Neural cell (in vitro differentiated cells): ENCODE results near the gene PTCD2. TPM values are rescaled to one million over a fixed set of nuclear protein-coding genes. Genes with fewer than 3 reads are reported as not detected.

Experiments
- H2AFZ ChIP-seq: fragments of 200-600, 300-800 bp; sonication (generic), shearing (Covaris generic); 2 replicates; pipeline ENCODE4 v1.6.0; 2014; ENCODE audit warnings: low read depth, mild to moderate bottlenecking, antibody characterized with exemption, low read length, moderate library complexity
- H3F3A ChIP-seq: fragments of 200-600 bp; shearing (Covaris generic); 2 replicates; pipeline ENCODE4 v1.6.1; 2016; ENCODE audit warnings: mild to moderate bottlenecking, moderate library complexity, mixed read lengths, antibody characterized with exemption, low read length; ENCODE audit not compliant: insufficient read depth, poor library complexity, severe bottlenecking
- H3K27ac ChIP-seq: fragments of 200-600, 300-800 bp; sonication (generic), shearing (Covaris generic); 2 replicates; pipeline ENCODE4 v1.5.1; 2014; ENCODE audit warnings: mild to moderate bottlenecking, low read length, moderate library complexity
- H3K27me3 ChIP-seq: fragments of 300-800, 200-600 bp; sonication (generic), shearing (Covaris generic); 2 replicates; pipeline ENCODE4 v1.6.0; 2014; ENCODE audit warnings: mild to moderate bottlenecking, low read depth, low read length, moderate library complexity; ENCODE audit not compliant: insufficient read depth
- H3K36me3 ChIP-seq: fragments of 300-800, 200-600 bp; sonication (generic), shearing (Covaris generic); 2 replicates; pipeline ENCODE4 v1.5.1; 2014; ENCODE audit warnings: mild to moderate bottlenecking, antibody characterized with exemption, low read length, moderate library complexity; ENCODE audit not compliant: insufficient read depth
- H3K4me2 ChIP-seq: fragments of 300-800, 200-600 bp; sonication (generic), shearing (Covaris generic); 2 replicates; pipeline ENCODE4 v1.6.0; 2014; ENCODE audit warnings: mild to moderate bottlenecking, low read length
- H3K4me3 ChIP-seq: fragments of 300-800, 200-600 bp; sonication (generic), shearing (Covaris generic); 2 replicates; pipeline ENCODE4 v1.5.1; 2014; ENCODE audit warnings: mild to moderate bottlenecking, low read length, moderate library complexity
- H3K79me2 ChIP-seq: fragments of 200-600 bp; shearing (Covaris generic); replicated peaks from 2 replicates; pipeline ENCODE4 v1.6.0; 2014; ENCODE audit warnings: mild to moderate bottlenecking, low read length, moderate library complexity; ENCODE audit not compliant: insufficient read depth
- H3K9ac ChIP-seq: fragments of 300-800, 200-600 bp; sonication (generic), shearing (Covaris generic); 2 replicates; pipeline ENCODE4 v1.6.1; 2016; ENCODE audit warnings: mild to moderate bottlenecking, low read length, mixed read lengths
- H3K9me2 ChIP-seq: fragments of 200-600 bp; shearing (Covaris generic); 2 replicates; pipeline ENCODE4 v1.6.1; 2016; ENCODE audit warnings: mild to moderate bottlenecking, low read length, mixed read lengths; ENCODE audit not compliant: insufficient read depth
- H3K9me3 ChIP-seq: fragments of 200-600, 300-800 bp; sonication (generic), shearing (Covaris generic); 2 replicates; pipeline ENCODE4 v1.6.1; 2016; ENCODE audit warnings: mild to moderate bottlenecking, mixed run types, low read length, moderate library complexity, mixed read lengths
- H4K20me1 ChIP-seq: fragments of 200-600 bp; shearing (Covaris generic); 2 replicates; pipeline ENCODE4 v1.6.1; 2016; ENCODE audit warnings: mild to moderate bottlenecking, mixed run types; ENCODE audit not compliant: insufficient read depth
- EP300 ChIP-seq: fragments of 450-650 bp; conservative IDR thresholded peaks from 2 replicates; pipeline ENCODE4 v1.6.1; 2014; ENCODE audit warnings: antibody characterized with exemption, mild to moderate bottlenecking, moderate library complexity; ENCODE audit not compliant: poor library complexity, severe bottlenecking
- EZH2 ChIP-seq: fragments of 200-600, 300-800 bp; shearing (Covaris generic), sonication (generic); IDR thresholded peaks from 2 replicates; pipeline ENCODE4 v1.6.1; 2014; ENCODE audit warnings: antibody characterized with exemption, low read length, borderline replicate concordance, mild to moderate bottlenecking; ENCODE audit not compliant: insufficient read depth, poor library complexity, severe bottlenecking
- MXI1 ChIP-seq: fragments of 450-650 bp; conservative IDR thresholded peaks from 2 replicates; pipeline ENCODE4 v1.6.1; 2014; ENCODE audit warnings: antibody characterized with exemption, mild to moderate bottlenecking; ENCODE audit not compliant: poor library complexity, severe bottlenecking
- POLR2AphosphoS5 ChIP-seq: IDR thresholded peaks from 2 replicates; pipeline ENCODE4 v1.6.1; 2012
- RAD21 ChIP-seq: fragments of 450-650 bp; conservative IDR thresholded peaks from 2 replicates; pipeline ENCODE4 v1.6.1; 2014; ENCODE audit warnings: antibody characterized with exemption, mild to moderate bottlenecking, moderate library complexity
- SMC3 ChIP-seq: fragments of 450-650 bp; conservative IDR thresholded peaks from 2 replicates; pipeline ENCODE4 v1.6.1; 2014; ENCODE audit warnings: antibody characterized with exemption, mild to moderate bottlenecking, moderate library complexity; ENCODE audit not compliant: poor library complexity
- TAF1 ChIP-seq: IDR thresholded peaks from 2 replicates; pipeline ENCODE4 v1.6.1; 2012; ENCODE audit warnings: low read depth
- polyA plus RNA-seq: library from polyadenylated mRNA; depleted of rRNA; stranded (reverse); fragments of >200 nt; gene quantifications from 2 replicates; pipeline ENCODE4 v1.2.3, GENCODE V29; 2014
- TF ChIP-seq, protein P1 (sequence below): IDR thresholded peaks from 2 replicates; pipeline ENCODE4 v1.6.1; 2012; ENCODE audit warnings: borderline replicate concordance
- TF ChIP-seq, protein P2 (sequence below): fragments of 450-650 bp; IDR thresholded peaks from 2 replicates; pipeline ENCODE4 v1.5.1; 2014; ENCODE audit warnings: antibody characterized with exemption, mild to moderate bottlenecking, moderate library complexity; ENCODE audit not compliant: poor library complexity, severe bottlenecking

PTCD2 gene
- polyA plus RNA-seq, 1 donor from 2014 or later, result 4.4 TPM

DNA sequence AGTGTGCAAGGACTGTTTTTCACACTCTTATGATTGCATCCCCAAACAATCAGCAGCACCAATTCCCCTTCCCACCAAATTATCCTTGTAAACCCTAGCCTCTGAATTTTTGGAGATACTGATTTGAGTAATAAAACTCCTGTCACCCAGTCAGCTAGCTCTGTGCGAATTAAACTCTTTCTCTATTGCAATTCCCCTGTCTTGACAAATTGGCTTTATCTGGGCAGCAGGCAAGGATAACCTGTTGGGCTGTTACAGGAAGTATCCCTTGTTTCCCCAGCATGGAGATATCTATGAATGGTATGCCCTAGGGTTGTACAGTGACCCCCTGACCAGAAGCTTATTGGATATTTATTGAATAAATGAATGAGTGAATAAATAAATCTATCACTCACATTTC is 80.8 kb downstream of the PTCD2 start:
- no peaks in the 10 kb centered on the region for H4K20me1 ChIP-seq
- H3K9ac ChIP-seq, result no peak overlapping the region
- TF ChIP-seq MXI1, result no peak
- TF ChIP-seq TAF1, result no peak
- no peak for TF ChIP-seq RAD21
- TF ChIP-seq EP300, result no peak
- TF ChIP-seq, protein P1, sequence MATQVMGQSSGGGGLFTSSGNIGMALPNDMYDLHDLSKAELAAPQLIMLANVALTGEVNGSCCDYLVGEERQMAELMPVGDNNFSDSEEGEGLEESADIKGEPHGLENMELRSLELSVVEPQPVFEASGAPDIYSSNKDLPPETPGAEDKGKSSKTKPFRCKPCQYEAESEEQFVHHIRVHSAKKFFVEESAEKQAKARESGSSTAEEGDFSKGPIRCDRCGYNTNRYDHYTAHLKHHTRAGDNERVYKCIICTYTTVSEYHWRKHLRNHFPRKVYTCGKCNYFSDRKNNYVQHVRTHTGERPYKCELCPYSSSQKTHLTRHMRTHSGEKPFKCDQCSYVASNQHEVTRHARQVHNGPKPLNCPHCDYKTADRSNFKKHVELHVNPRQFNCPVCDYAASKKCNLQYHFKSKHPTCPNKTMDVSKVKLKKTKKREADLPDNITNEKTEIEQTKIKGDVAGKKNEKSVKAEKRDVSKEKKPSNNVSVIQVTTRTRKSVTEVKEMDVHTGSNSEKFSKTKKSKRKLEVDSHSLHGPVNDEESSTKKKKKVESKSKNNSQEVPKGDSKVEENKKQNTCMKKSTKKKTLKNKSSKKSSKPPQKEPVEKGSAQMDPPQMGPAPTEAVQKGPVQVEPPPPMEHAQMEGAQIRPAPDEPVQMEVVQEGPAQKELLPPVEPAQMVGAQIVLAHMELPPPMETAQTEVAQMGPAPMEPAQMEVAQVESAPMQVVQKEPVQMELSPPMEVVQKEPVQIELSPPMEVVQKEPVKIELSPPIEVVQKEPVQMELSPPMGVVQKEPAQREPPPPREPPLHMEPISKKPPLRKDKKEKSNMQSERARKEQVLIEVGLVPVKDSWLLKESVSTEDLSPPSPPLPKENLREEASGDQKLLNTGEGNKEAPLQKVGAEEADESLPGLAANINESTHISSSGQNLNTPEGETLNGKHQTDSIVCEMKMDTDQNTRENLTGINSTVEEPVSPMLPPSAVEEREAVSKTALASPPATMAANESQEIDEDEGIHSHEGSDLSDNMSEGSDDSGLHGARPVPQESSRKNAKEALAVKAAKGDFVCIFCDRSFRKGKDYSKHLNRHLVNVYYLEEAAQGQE, result no peak
- TF ChIP-seq, protein P2, sequence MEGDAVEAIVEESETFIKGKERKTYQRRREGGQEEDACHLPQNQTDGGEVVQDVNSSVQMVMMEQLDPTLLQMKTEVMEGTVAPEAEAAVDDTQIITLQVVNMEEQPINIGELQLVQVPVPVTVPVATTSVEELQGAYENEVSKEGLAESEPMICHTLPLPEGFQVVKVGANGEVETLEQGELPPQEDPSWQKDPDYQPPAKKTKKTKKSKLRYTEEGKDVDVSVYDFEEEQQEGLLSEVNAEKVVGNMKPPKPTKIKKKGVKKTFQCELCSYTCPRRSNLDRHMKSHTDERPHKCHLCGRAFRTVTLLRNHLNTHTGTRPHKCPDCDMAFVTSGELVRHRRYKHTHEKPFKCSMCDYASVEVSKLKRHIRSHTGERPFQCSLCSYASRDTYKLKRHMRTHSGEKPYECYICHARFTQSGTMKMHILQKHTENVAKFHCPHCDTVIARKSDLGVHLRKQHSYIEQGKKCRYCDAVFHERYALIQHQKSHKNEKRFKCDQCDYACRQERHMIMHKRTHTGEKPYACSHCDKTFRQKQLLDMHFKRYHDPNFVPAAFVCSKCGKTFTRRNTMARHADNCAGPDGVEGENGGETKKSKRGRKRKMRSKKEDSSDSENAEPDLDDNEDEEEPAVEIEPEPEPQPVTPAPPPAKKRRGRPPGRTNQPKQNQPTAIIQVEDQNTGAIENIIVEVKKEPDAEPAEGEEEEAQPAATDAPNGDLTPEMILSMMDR, result no peak
- TF ChIP-seq SMC3, result no peak
- TF ChIP-seq EZH2, result no peak
- TF ChIP-seq POLR2AphosphoS5, result no peak
- H3F3A ChIP-seq, result no peaks in the 10 kb centered on the region
- no peak overlapping the region for H3K4me3 ChIP-seq
- H3K9me3 ChIP-seq, result no peaks in the 10 kb centered on the region
- H3K27ac ChIP-seq, result no peak overlapping the region
- H3K9me2 ChIP-seq, result no peaks in the 10 kb centered on the region
- no peaks in the 10 kb centered on the region for H3K79me2 ChIP-seq
- H3K27me3 ChIP-seq, result no peaks in the 10 kb centered on the region
- H2AFZ ChIP-seq, result no peak overlapping the region
- H3K4me2 ChIP-seq, result no peak overlapping the region
- no peaks in the 10 kb centered on the region for H3K36me3 ChIP-seq

DNA sequence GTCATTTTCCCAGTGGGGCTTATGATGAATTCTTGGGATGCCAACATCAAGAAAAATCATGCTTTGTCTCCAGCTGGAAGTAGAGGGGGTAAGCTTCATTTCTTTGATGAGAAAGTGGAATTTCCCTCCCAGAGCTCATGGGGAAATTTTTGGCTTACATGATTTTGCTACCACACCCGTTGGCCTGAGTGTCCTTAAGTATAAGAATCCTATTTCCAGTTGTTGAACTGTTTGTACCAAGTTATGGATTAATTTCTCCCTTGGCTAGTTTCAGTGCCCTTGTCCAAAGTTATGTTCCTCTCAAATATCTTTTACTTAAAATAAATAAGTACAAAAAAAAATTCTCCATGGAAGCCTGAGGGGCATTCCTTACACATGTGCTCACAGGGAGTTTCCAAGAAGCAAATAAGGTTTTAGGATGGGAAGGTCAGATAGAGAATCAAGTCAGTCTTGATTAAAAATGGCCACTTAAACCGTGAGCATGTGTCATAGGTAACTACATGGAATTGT is 82.3 kb downstream of the PTCD2 start:
- no peaks in the 10 kb centered on the region for H3K9me3 ChIP-seq
- H3K4me3 ChIP-seq, result no peak overlapping the region
- H3F3A ChIP-seq, result no peaks in the 10 kb centered on the region
- H3K79me2 ChIP-seq, result no peaks in the 10 kb centered on the region
- H2AFZ ChIP-seq, result no peak overlapping the region
- TF ChIP-seq RAD21 (no peak), POLR2AphosphoS5 (no peak), TAF1 (no peak), EZH2 (no peak)
- TF ChIP-seq, protein P1, result no peak
- no peaks in the 10 kb centered on the region for H4K20me1 ChIP-seq
- H3K4me2 ChIP-seq, result no peak overlapping the region
- H3K9me2 ChIP-seq, result no peaks in the 10 kb centered on the region
- no peak overlapping the region for H3K27ac ChIP-seq
- no peak overlapping the region for H3K9ac ChIP-seq
- no peaks in the 10 kb centered on the region for H3K27me3 ChIP-seq
- no peaks in the 10 kb centered on the region for H3K36me3 ChIP-seq
